GM06990 (cell line): ENCODE measurements around the gene RPL13A.

Experiments
- DNase-seq: peaks from one replicate; pipeline ENCODE4 v3.0.0-alpha.2; 2011; ENCODE audit not compliant: insufficient read length; ENCODE audit errors: extremely low read depth
- H3K27me3 ChIP-seq: replicated peaks from 2 replicates; pipeline ENCODE4 v1.6.0; 2011; ENCODE audit warnings: low read length; ENCODE audit not compliant: control insufficient read depth, insufficient read depth
- H3K36me3 ChIP-seq: 2 replicates; pipeline ENCODE4 v1.5.1; 2011; ENCODE audit warnings: low read length; ENCODE audit not compliant: control insufficient read depth, insufficient read depth
- H3K4me3 ChIP-seq: replicated peaks from 2 replicates; pipeline ENCODE4 v1.5.1; 2011; ENCODE audit warnings: low read depth, mild to moderate bottlenecking, control low read depth, low read length
- TF ChIP-seq, protein P1 (sequence below): IDR thresholded peaks from 2 replicates; pipeline ENCODE4 v1.5.1; 2011; ENCODE audit warnings: low read length, control low read depth, mild to moderate bottlenecking, inconsistent platforms; ENCODE audit not compliant: insufficient read depth, poor library complexity, severe bottlenecking

The RPL13A gene

DNA sequence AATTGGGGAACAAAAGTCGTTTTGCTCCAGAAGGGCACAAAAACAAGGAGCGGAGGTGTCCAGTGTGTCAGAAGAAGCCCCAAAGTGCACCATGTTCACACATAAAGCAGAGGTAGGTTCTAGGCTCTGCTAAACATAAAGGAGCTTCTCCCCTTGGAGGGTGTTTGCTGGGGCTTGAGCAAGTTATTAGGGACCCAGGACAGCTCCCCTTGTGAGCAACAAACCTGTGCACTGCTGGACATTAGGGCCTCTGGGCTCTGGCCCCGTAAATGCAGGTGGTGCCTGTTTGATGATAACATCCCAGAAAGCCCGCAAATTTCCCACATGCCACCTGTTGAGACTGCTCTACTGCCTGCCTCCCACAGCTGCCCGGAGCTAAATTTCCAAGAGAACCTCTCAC, 51.2 kb downstream of the RPL13A start:
- H3K27me3 ChIP-seq, result no peaks in the 10 kb centered on the region
- H3K4me3 ChIP-seq, result no peak overlapping the region
- no peaks in the 10 kb centered on the region for H3K36me3 ChIP-seq
- no peak for DNase-seq
- TF ChIP-seq, protein P1, sequence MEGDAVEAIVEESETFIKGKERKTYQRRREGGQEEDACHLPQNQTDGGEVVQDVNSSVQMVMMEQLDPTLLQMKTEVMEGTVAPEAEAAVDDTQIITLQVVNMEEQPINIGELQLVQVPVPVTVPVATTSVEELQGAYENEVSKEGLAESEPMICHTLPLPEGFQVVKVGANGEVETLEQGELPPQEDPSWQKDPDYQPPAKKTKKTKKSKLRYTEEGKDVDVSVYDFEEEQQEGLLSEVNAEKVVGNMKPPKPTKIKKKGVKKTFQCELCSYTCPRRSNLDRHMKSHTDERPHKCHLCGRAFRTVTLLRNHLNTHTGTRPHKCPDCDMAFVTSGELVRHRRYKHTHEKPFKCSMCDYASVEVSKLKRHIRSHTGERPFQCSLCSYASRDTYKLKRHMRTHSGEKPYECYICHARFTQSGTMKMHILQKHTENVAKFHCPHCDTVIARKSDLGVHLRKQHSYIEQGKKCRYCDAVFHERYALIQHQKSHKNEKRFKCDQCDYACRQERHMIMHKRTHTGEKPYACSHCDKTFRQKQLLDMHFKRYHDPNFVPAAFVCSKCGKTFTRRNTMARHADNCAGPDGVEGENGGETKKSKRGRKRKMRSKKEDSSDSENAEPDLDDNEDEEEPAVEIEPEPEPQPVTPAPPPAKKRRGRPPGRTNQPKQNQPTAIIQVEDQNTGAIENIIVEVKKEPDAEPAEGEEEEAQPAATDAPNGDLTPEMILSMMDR, result no peak

DNA sequence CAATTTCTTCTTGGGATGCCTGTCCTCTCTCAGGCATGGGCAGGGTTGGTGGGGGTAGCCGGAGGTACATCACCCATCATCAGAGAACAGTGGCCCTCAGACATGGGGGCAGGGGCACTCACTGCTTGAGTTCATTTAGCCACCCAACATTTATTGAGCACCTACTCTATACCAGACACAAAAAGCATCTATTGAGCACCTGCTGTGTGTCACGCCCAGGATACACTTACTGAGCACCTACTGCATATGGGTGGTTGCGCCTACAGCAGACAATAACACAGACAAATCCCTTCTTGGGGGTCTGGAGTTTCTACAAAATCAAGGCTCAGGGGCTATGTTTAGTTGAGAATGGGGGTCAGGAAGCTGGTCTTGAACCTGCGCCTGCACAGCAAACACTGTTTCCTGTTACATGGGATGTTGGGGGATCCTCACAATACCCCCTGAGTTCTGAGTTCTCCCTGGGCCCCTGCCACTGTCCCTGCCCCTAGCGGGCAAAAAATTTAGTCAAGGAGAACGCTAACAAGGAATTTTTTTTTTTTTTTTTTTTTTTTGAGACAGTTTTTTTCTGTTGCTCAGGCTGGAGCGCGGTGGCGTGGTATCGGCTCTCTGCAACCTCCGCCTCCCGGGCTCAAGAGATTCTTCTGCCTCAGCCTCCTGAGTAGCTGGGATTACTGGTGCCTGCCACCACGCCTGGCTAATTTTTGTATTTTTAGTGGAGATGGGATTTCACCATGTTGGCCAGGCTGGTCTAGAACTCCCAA, 52.0 kb downstream of the RPL13A start:
- no peaks in the 10 kb centered on the region for H3K36me3 ChIP-seq
- DNase-seq, result no peak
- TF ChIP-seq, protein P1, result no peak
- H3K4me3 ChIP-seq, result no peak overlapping the region
- no peaks in the 10 kb centered on the region for H3K27me3 ChIP-seq
